Endometrium (tissue), 2 donors: Measurements from ENCODE around the gene NTN1.

Experiments
- FAIRE-seq: peaks from 2 replicates; lab custom pipeline; 2012; peaks lifted over from hg19 to GRCh38; lab: Jason Lieb, UNC
- donor health status: control.
- donor health status: control.

Gene NTN1

GRCh38 chr17:9195961-9196670, 174.8 kb downstream of the NTN1 start:
- FAIRE-seq = no peak

- no peak for FAIRE-seq
Observed at GRCh38 chr17:9199571-9200551, 178.6 kb downstream of the NTN1 start.

- FAIRE-seq = no peak
Observed at GRCh38 chr17:9200699-9201359, 179.5 kb downstream of the NTN1 start.

GRCh38 chr17:9202532-9202931, 181.2 kb downstream of the NTN1 start:
- no peak for FAIRE-seq

GRCh38 chr17:9203771-9204425, 182.6 kb downstream of the NTN1 start:
- no peak for FAIRE-seq

GRCh38 chr17:9204637-9205329, 183.5 kb downstream of the NTN1 start:
- FAIRE-seq = no peak

GRCh38 chr17:9205520-9206409, 184.5 kb downstream of the NTN1 start:
- no peak for FAIRE-seq

- FAIRE-seq = no peak
Observed at GRCh38 chr17:9206410-9206703, 185.0 kb downstream of the NTN1 start.

GRCh38 chr17:9206741-9207332, 185.5 kb downstream of the NTN1 start:
- no peak for FAIRE-seq

- FAIRE-seq = no peak
Observed at GRCh38 chr17:9208381-9209105, 187.2 kb downstream of the NTN1 start.

GRCh38 chr17:9209347-9209746, 188.0 kb downstream of the NTN1 start:
- FAIRE-seq = no peak

- FAIRE-seq = no peak
Observed at GRCh38 chr17:9209781-9210370, 188.6 kb downstream of the NTN1 start.

GRCh38 chr17:9211133-9211765, 189.9 kb downstream of the NTN1 start:
- no peak for FAIRE-seq

- no peak for FAIRE-seq
Observed at GRCh38 chr17:9212376-9213302, 191.3 kb downstream of the NTN1 start.

- FAIRE-seq = no peak
Observed at GRCh38 chr17:9213303-9213640, 192.0 kb downstream of the NTN1 start.

GRCh38 chr17:9215465-9215864, 194.2 kb downstream of the NTN1 start:
- FAIRE-seq = no peak

GRCh38 chr17:9217151-9218056, 196.1 kb downstream of the NTN1 start:
- no peak for FAIRE-seq
